Measurements from ENCODE around the gene SPG11. TPM values are rescaled to one million over a fixed set of nuclear protein-coding genes. Genes with fewer than 3 reads are reported as not detected.

The SPG11 gene
- total and polyA plus RNA-seq, 2 donors (not counting 1 experiment from before 2014, with no cell fraction given): 134 to 219 TPM

DNA sequence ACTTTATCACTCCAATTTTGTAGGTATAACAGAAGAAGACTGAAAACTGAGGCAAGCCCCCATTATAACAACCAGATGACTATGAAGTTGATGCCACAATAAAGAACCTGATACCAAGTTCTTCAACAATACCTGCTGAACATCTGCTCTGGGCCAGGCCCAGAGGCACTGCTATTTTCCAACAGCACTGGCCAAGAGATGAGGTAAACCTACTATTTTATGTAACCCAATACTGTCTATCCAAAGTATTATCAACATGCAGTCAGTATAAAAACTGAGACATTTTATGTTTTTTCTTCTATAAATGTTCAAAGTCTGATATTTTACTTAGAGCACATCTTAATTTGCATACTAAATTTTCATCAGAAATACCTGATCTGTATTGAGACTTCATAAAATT is 6.1 kb downstream of the SPG11 start:
- no peak overlapping the region for H3K9ac ChIP-seq (ENCODE audit: low read length)
- H3K9me3 ChIP-seq (ENCODE audit: control extremely low read depth in 1 of 3, control insufficient read depth in 2 of 3, insufficient read depth in 1 of 3, low read length in 2 of 3): no peaks in the 10 kb centered on the region
- H3K4me2 ChIP-seq (replicated peaks; ENCODE audit: low read depth, low read length, poor library complexity, severe bottlenecking): no peak overlapping the region
- intact Hi-C loops (cut with micrococcal nuclease): no loop called here
- no peak overlapping the region for H3K4me3 ChIP-seq (ENCODE audit: control extremely low read depth in 1 of 5, extremely low read depth in 1 of 5, insufficient read depth in 1 of 5, low read depth in 2 of 5, low read length in 4 of 5)
- DNase-seq (no peak), ATAC-seq (ENCODE audit: low read depth) (no peak)
- POLR2A ChIA-PET: no interaction called here
- H4K20me1 ChIP-seq (ENCODE audit: control insufficient read depth, insufficient read depth, low read length, poor library complexity, severe bottlenecking): no peaks in the 10 kb centered on the region
- no peak for TF ChIP-seq EZH2 (IDR thresholded peaks at IDR 0.05; ENCODE audit: borderline replicate concordance, insufficient read depth, low read depth, low read length, poor library complexity, severe bottlenecking)
- TF ChIP-seq, protein P1, sequence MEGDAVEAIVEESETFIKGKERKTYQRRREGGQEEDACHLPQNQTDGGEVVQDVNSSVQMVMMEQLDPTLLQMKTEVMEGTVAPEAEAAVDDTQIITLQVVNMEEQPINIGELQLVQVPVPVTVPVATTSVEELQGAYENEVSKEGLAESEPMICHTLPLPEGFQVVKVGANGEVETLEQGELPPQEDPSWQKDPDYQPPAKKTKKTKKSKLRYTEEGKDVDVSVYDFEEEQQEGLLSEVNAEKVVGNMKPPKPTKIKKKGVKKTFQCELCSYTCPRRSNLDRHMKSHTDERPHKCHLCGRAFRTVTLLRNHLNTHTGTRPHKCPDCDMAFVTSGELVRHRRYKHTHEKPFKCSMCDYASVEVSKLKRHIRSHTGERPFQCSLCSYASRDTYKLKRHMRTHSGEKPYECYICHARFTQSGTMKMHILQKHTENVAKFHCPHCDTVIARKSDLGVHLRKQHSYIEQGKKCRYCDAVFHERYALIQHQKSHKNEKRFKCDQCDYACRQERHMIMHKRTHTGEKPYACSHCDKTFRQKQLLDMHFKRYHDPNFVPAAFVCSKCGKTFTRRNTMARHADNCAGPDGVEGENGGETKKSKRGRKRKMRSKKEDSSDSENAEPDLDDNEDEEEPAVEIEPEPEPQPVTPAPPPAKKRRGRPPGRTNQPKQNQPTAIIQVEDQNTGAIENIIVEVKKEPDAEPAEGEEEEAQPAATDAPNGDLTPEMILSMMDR (IDR thresholded peaks at IDR 0.05): no peak
- H3K27ac Mint-ChIP-seq: peak overlapping the region; percentile 29
- H3K9me3 Mint-ChIP-seq (ENCODE audit: insufficient read depth): no peaks in the 10 kb centered on the region
- H3K27ac ChIP-seq (ENCODE audit: low read length in 2 of 2): no peak overlapping the region
- CTCF ChIA-PET: interaction anchor here (0.5 to 1.6 kb wide), 4 partner anchors 10 to 215 kb away, joined by 4 to 17 read pairs (median 5); partner anchors contain the start of gene TRIM69
- H3K27me3 ChIP-seq (replicated peaks in 1 of 4; ENCODE audit: control extremely low read depth in 1 of 4, control insufficient read depth in 3 of 4, insufficient read depth in 4 of 4, low read length in 3 of 4): no peaks in the 10 kb centered on the region
- H2AFZ ChIP-seq (ENCODE audit: insufficient read depth, low read depth, low read length, poor library complexity, severe bottlenecking): no peak overlapping the region
- H3K4me1 ChIP-seq (ENCODE audit: control insufficient read depth in 2 of 2, insufficient read depth in 2 of 2, low read length in 2 of 2): peaks cover 7 to 10% of the 10 kb centered on the region in 2 donors
- H3K36me3 ChIP-seq (replicated peaks in 1 of 2; ENCODE audit: control extremely low read depth in 1 of 2, control insufficient read depth in 1 of 2, extremely low read depth in 1 of 2, insufficient read depth in 2 of 2, low read length in 1 of 2): peaks cover 12 to 58% of the 10 kb centered on the region in 2 experiments
- H3K79me2 ChIP-seq (ENCODE audit: control insufficient read depth, insufficient read depth, low read length): peaks cover 88% of the 10 kb centered on the region
- H3K4me1 Mint-ChIP-seq: peaks cover 27% of the 10 kb centered on the region
- no peaks in the 10 kb centered on the region for H3K27me3 Mint-ChIP-seq
- no peak overlapping the region for H3K4me3 Mint-ChIP-seq

DNA sequence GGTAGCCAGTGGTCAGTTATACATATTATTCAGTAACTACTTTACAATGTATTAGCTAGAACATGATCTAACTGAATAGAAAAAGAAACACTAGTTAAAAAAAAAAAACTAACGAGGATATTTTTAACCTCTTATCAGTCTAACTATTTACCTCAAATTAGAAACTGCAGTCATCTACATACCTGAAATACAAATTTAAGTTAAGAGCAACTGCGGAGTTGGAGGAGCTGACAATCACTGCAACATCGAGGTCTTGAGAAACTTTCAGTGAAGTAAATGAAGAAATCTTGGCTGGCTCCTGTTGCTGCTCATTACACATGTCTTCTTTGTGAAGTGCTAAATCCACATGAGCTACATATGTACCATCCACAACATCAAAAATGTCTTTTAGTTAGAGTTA is 6.5 kb downstream of the SPG11 start:
- Histone ChIP-seq H3K9ac (ENCODE audit: low read length) (no peak overlapping the region), H3K79me2 (ENCODE audit: control insufficient read depth, insufficient read depth, low read length) (peaks cover 88% of the 10 kb centered on the region), H3K4me3 (ENCODE audit: control extremely low read depth in 1 of 5, extremely low read depth in 1 of 5, insufficient read depth in 1 of 5, low read depth in 2 of 5, low read length in 4 of 5) (no peak overlapping the region), H3K27ac (ENCODE audit: low read length in 2 of 2) (no peak overlapping the region), H3K4me2 (replicated peaks; ENCODE audit: low read depth, low read length, poor library complexity, severe bottlenecking) (no peak overlapping the region), H4K20me1 (ENCODE audit: control insufficient read depth, insufficient read depth, low read length, poor library complexity, severe bottlenecking) (no peaks in the 10 kb centered on the region), H3K9me3 (ENCODE audit: control extremely low read depth in 1 of 3, control insufficient read depth in 2 of 3, insufficient read depth in 1 of 3, low read length in 2 of 3) (no peaks in the 10 kb centered on the region), H3K36me3 (replicated peaks in 1 of 2; ENCODE audit: control extremely low read depth in 1 of 2, control insufficient read depth in 1 of 2, extremely low read depth in 1 of 2, insufficient read depth in 2 of 2, low read length in 1 of 2) (peaks cover 12 to 62% of the 10 kb centered on the region in 2 experiments), H3K27me3 (replicated peaks in 1 of 4; ENCODE audit: control extremely low read depth in 1 of 4, control insufficient read depth in 3 of 4, insufficient read depth in 4 of 4, low read length in 3 of 4) (no peaks in the 10 kb centered on the region), H3K4me1 (ENCODE audit: control insufficient read depth in 2 of 2, insufficient read depth in 2 of 2, low read length in 2 of 2) (peaks cover 3 to 5% of the 10 kb centered on the region in 2 donors), H2AFZ (ENCODE audit: insufficient read depth, low read depth, low read length, poor library complexity, severe bottlenecking) (no peak overlapping the region)
- 100% methylated on average over 3 of the region's 3 CpGs for WGBS (ENCODE audit: insufficient coverage)
- no peak for TF ChIP-seq EZH2 (IDR thresholded peaks at IDR 0.05; ENCODE audit: borderline replicate concordance, insufficient read depth, low read depth, low read length, poor library complexity, severe bottlenecking)
- TF ChIP-seq, protein P1 (IDR thresholded peaks at IDR 0.05): no peak
- ATAC-seq (ENCODE audit: low read depth) (no peak), DNase-seq (no peak)
- Mint-ChIP-seq H3K4me1 (peaks cover 27% of the 10 kb centered on the region), H3K27ac (no peak overlapping the region), H3K9me3 (ENCODE audit: insufficient read depth) (no peaks in the 10 kb centered on the region), H3K27me3 (no peaks in the 10 kb centered on the region), H3K4me3 (no peak overlapping the region)
- intact Hi-C loops (cut with micrococcal nuclease): no loop called here
- ChIA-PET CTCF (interaction anchor here (0.9 to 1.6 kb wide), 4 partner anchors 10 to 116 kb away, joined by 3 to 17 read pairs (median 5); partner anchors contain the start of gene TRIM69), POLR2A (no interaction called here)
